ENCODE results near the gene DDX56. TPM values are rescaled to one million over a fixed set of nuclear protein-coding genes. Genes with fewer than 3 reads are reported as not detected.
A peak's percentile ranks its signal among the peaks of the same experiment; 100 is the strongest.
"Not testable (repeated sequence)": the region's sequence is repeated elsewhere in the genome, so short reads cannot be mapped to it uniquely, and the experiment has no call there.

Gene DDX56
- total RNA-seq, 2 experiments from 2014 or later = 83.6 to 86.5 TPM

- H3K27ac Mint-ChIP-seq = peak overlapping the region; percentile 85
- ATAC-seq = peak; percentile 32
- H3K4me3 Mint-ChIP-seq = no peak overlapping the region
- H3K9me3 Mint-ChIP-seq (ENCODE audit: insufficient read depth) = no peaks in the 10 kb centered on the region
- DNase-seq = no peak
- CTCF ChIA-PET = no interaction called here
- no peaks in the 10 kb centered on the region for H3K27me3 Mint-ChIP-seq (ENCODE audit: low read depth)
- H3K36me3 Mint-ChIP-seq (ENCODE audit: low read depth) = peaks cover 27% of the 10 kb centered on the region
- H3K4me1 Mint-ChIP-seq (ENCODE audit: low read depth) = peaks cover 58% of the 10 kb centered on the region
- POLR2A ChIA-PET = interaction anchor here (0.8 kb wide), 1 partner anchor 8 kb away, joined by 4 read pairs; the partner anchor contains the start of gene OGDH
Measured at GRCh38 chr7:44615149-44615611, 41.5 kb upstream of the DDX56 start.

- no peak for ATAC-seq
- Mint-ChIP-seq H3K27ac (peak overlapping the region; percentile 16), H3K36me3 (ENCODE audit: low read depth) (peaks cover 25% of the 10 kb centered on the region), H3K9me3 (ENCODE audit: insufficient read depth) (no peaks in the 10 kb centered on the region), H3K4me1 (ENCODE audit: low read depth) (peaks cover 51% of the 10 kb centered on the region), H3K4me3 (no peak overlapping the region), H3K27me3 (ENCODE audit: low read depth) (no peaks in the 10 kb centered on the region)
- CTCF ChIA-PET = interaction anchor here (0.6 kb wide), 1 partner anchor 1351 kb away, joined by 3 read pairs; no protein-coding TSS in a partner anchor
- POLR2A ChIA-PET = interaction anchor here (0.8 kb wide), 1 partner anchor 11 kb away, joined by 3 read pairs; no protein-coding TSS in a partner anchor
- DNase-seq = no peak
Measured at GRCh38 chr7:44609829-44610228, 36.1 kb upstream of the DDX56 start.

GRCh38 chr7:44608916-44609648 is 35.4 kb upstream of the DDX56 start:
- no peak for DNase-seq
- Mint-ChIP-seq H3K27ac (no peak overlapping the region), H3K4me3 (peak overlapping the region; percentile 48), H3K9me3 (ENCODE audit: insufficient read depth) (no peaks in the 10 kb centered on the region), H3K27me3 (ENCODE audit: low read depth) (peaks cover under 1% of the 10 kb centered on the region), H3K4me1 (ENCODE audit: low read depth) (peaks cover 46% of the 10 kb centered on the region), H3K36me3 (ENCODE audit: low read depth) (peaks cover 21% of the 10 kb centered on the region)
- ChIA-PET POLR2A (interaction anchor here (0.8 to 4.7 kb wide), 2 partner anchors 12 to 27 kb away, joined by 3 to 107 read pairs; no protein-coding TSS in a partner anchor), CTCF (interaction anchor here (0.6 kb wide), 1 partner anchor 1351 kb away, joined by 3 read pairs; no protein-coding TSS in a partner anchor)
- ATAC-seq = no peak

GRCh38 chr7:44607141-44608068 is 33.7 kb upstream of the DDX56 start:
- peaks cover 8% of the 10 kb centered on the region for H3K27me3 Mint-ChIP-seq (ENCODE audit: low read depth)
- CTCF ChIA-PET = interaction anchor here (1.0 to 2.4 kb wide), 7 partner anchors 10 to 313 kb away, joined by 3 to 21 read pairs (median 7); no protein-coding TSS in a partner anchor
- H3K4me3 Mint-ChIP-seq = peak overlapping the region; percentile 98
- peaks cover 45% of the 10 kb centered on the region for H3K4me1 Mint-ChIP-seq (ENCODE audit: low read depth)
- DNase-seq = no peak
- H3K9me3 Mint-ChIP-seq (ENCODE audit: insufficient read depth) = no peaks in the 10 kb centered on the region
- POLR2A ChIA-PET = interaction anchor here (0.6 to 4.7 kb wide), 24 partner anchors 8 to 376 kb away, joined by 3 to 107 read pairs (median 4); partner anchors contain the start of genes DDX56, H2AZ2, PPIA and TMED4
- H3K36me3 Mint-ChIP-seq (ENCODE audit: low read depth) = peaks cover 21% of the 10 kb centered on the region
- H3K27ac Mint-ChIP-seq = peak overlapping the region; percentile 100
- ATAC-seq = no peak

GRCh38 chr7:44606341-44607140 is 32.8 kb upstream of the DDX56 start, which contains the start of gene OGDH:
TSS of gene OGDH (plus strand) at chr7:44606627. CDS start at chr7:44624344, 17,717 bp downstream.
- Mint-ChIP-seq H3K27ac (peak within 1 kb of the TSS; percentile 100), H3K4me3 (peak within 1 kb of the TSS; percentile 98), H3K9me3 (ENCODE audit: insufficient read depth) (no peaks in the 10 kb centered on the region), H3K4me1 (ENCODE audit: low read depth) (peaks cover 42% of the 10 kb centered on the region), H3K27me3 (ENCODE audit: low read depth) (peaks cover 8% of the 10 kb centered on the region), H3K36me3 (ENCODE audit: low read depth) (peaks cover 18% of the 10 kb centered on the region)
- CTCF ChIA-PET = interaction anchor here (1.0 to 2.4 kb wide), 11 partner anchors 11 to 314 kb away, joined by 3 to 21 read pairs (median 4); no protein-coding TSS in a partner anchor
- ATAC-seq = peak; percentile 98
- POLR2A ChIA-PET = interaction anchor here (0.6 to 4.7 kb wide), 31 partner anchors 9 to 377 kb away, joined by 3 to 107 read pairs (median 4); partner anchors contain the start of genes DDX56, H2AZ2, NUDCD3 and PPIA
- peak; percentile 100 for DNase-seq

GRCh38 chr7:44604941-44605340 is 31.2 kb upstream of the DDX56 start:
- DNase-seq = no peak
- POLR2A ChIA-PET = interaction anchor here (2.7 to 4.7 kb wide), 3 partner anchors 23 to 146 kb away, joined by 16 to 107 read pairs (median 26); partner anchors contain the start of gene TMED4
- peaks cover 39% of the 10 kb centered on the region for H3K4me1 Mint-ChIP-seq (ENCODE audit: low read depth)
- CTCF ChIA-PET = interaction anchor here (1.0 kb wide), 2 partner anchors 16 to 40 kb away, joined by 3 read pairs; no protein-coding TSS in a partner anchor
- no peak for ATAC-seq
- H3K27ac Mint-ChIP-seq = no peak overlapping the region
- H3K9me3 Mint-ChIP-seq (ENCODE audit: insufficient read depth) = no peaks in the 10 kb centered on the region
- peak overlapping the region; percentile 13 for H3K4me3 Mint-ChIP-seq
- peaks cover 18% of the 10 kb centered on the region for H3K36me3 Mint-ChIP-seq (ENCODE audit: low read depth)
- peaks cover 16% of the 10 kb centered on the region for H3K27me3 Mint-ChIP-seq (ENCODE audit: low read depth)

- POLR2A ChIA-PET = interaction anchor here (0.7 kb wide), 1 partner anchor 32 kb away, joined by 3 read pairs; no protein-coding TSS in a partner anchor
- peaks cover 10% of the 10 kb centered on the region for H3K36me3 Mint-ChIP-seq (ENCODE audit: low read depth)
- no peaks in the 10 kb centered on the region for H3K9me3 Mint-ChIP-seq (ENCODE audit: insufficient read depth)
- H3K27ac Mint-ChIP-seq = no peak overlapping the region
- peaks cover 17% of the 10 kb centered on the region for H3K27me3 Mint-ChIP-seq (ENCODE audit: low read depth)
- no peak overlapping the region for H3K4me3 Mint-ChIP-seq
- DNase-seq = no peak
- no peak for ATAC-seq
- peaks cover 23% of the 10 kb centered on the region for H3K4me1 Mint-ChIP-seq (ENCODE audit: low read depth)
- CTCF ChIA-PET = interaction anchor here (0.7 kb wide), 1 partner anchor 68 kb away, joined by 3 read pairs; no protein-coding TSS in a partner anchor
Measured at GRCh38 chr7:44603193-44603592, 29.5 kb upstream of the DDX56 start.

- ChIA-PET POLR2A (interaction anchor here (0.6 kb wide), 1 partner anchor 21 kb away, joined by 6 read pairs; the partner anchor contains the start of gene TMED4), CTCF (no interaction called here)
- Mint-ChIP-seq H3K4me1 (ENCODE audit: low read depth) (peaks cover 18% of the 10 kb centered on the region), H3K27ac (no peak overlapping the region), H3K36me3 (ENCODE audit: low read depth) (peaks cover 7% of the 10 kb centered on the region), H3K9me3 (ENCODE audit: insufficient read depth) (no peaks in the 10 kb centered on the region), H3K4me3 (no peak overlapping the region), H3K27me3 (ENCODE audit: low read depth) (peaks cover 17% of the 10 kb centered on the region)
- no peak for ATAC-seq
- no peak for DNase-seq
Measured at GRCh38 chr7:44602576-44602910, 28.8 kb upstream of the DDX56 start.

- POLR2A ChIA-PET = interaction anchor here (1.0 kb wide), 1 partner anchor 249 kb away, joined by 3 read pairs; the partner anchor contains the start of gene H2AZ2
- DNase-seq (no peak), ATAC-seq (no peak)
- H3K9me3 Mint-ChIP-seq (ENCODE audit: insufficient read depth) = no peaks in the 10 kb centered on the region
- H3K27ac Mint-ChIP-seq = no peak overlapping the region
- H3K27me3 Mint-ChIP-seq (ENCODE audit: low read depth) = peaks cover 20% of the 10 kb centered on the region
- H3K36me3 Mint-ChIP-seq (ENCODE audit: low read depth) = no peaks in the 10 kb centered on the region
- H3K4me1 Mint-ChIP-seq (ENCODE audit: low read depth) = peaks cover 2% of the 10 kb centered on the region
- H3K4me3 Mint-ChIP-seq = no peak overlapping the region
- CTCF ChIA-PET = interaction anchor here (1.2 to 1.5 kb wide), 2 partner anchors 41 to 308 kb away, joined by 3 to 4 read pairs; no protein-coding TSS in a partner anchor
Measured at GRCh38 chr7:44599222-44599621, 25.5 kb upstream of the DDX56 start.

GRCh38 chr7:44597181-44597580 is 23.5 kb upstream of the DDX56 start:
- peaks cover 12% of the 10 kb centered on the region for H3K27me3 Mint-ChIP-seq (ENCODE audit: low read depth)
- POLR2A ChIA-PET; H3K4me3 Mint-ChIP-seq; DNase-seq; ATAC-seq; H3K9me3 Mint-ChIP-seq (ENCODE audit: insufficient read depth); H3K27ac Mint-ChIP-seq; H3K36me3 Mint-ChIP-seq (ENCODE audit: low read depth); H3K4me1 Mint-ChIP-seq (ENCODE audit: low read depth): not testable (repeated sequence)
- CTCF ChIA-PET = interaction anchor here (0.9 kb wide), 1 partner anchor 32 kb away, joined by 3 read pairs; no protein-coding TSS in a partner anchor
